GM12864 (cell line): ENCODE data around the gene HSF5.

Experiments
- DNase-seq: peaks from one replicate; pipeline ENCODE4 v3.0.0-alpha.2; 2011; ENCODE audit warnings: low read depth
- H3K4me3 ChIP-seq: 2 replicates; pipeline ENCODE4 v1.5.1; 2011; ENCODE audit warnings: mild to moderate bottlenecking, low read depth, low read length, control low read depth
- TF ChIP-seq, protein P1 (sequence below): IDR thresholded peaks from 2 replicates; pipeline ENCODE4 v1.5.1; 2011; ENCODE audit warnings: low read depth, mild to moderate bottlenecking, moderate library complexity, low read length, control low read depth, inconsistent platforms; ENCODE audit errors: missing control alignments

Gene HSF5

GRCh38 chr17:58370309-58370708 lies 117.9 kb downstream of the HSF5 start:
- DNase-seq: no peak
- TF ChIP-seq, protein P1, sequence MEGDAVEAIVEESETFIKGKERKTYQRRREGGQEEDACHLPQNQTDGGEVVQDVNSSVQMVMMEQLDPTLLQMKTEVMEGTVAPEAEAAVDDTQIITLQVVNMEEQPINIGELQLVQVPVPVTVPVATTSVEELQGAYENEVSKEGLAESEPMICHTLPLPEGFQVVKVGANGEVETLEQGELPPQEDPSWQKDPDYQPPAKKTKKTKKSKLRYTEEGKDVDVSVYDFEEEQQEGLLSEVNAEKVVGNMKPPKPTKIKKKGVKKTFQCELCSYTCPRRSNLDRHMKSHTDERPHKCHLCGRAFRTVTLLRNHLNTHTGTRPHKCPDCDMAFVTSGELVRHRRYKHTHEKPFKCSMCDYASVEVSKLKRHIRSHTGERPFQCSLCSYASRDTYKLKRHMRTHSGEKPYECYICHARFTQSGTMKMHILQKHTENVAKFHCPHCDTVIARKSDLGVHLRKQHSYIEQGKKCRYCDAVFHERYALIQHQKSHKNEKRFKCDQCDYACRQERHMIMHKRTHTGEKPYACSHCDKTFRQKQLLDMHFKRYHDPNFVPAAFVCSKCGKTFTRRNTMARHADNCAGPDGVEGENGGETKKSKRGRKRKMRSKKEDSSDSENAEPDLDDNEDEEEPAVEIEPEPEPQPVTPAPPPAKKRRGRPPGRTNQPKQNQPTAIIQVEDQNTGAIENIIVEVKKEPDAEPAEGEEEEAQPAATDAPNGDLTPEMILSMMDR: no peak
- no peak overlapping the region for H3K4me3 ChIP-seq
